HG03354 (cell line): ENCODE data around the gene SMIM44.
"Not testable (repeated sequence)": the region's sequence is repeated elsewhere in the genome, so short reads cannot be mapped to it uniquely, and the experiment has no call there.

ENCODE experiments used
- ATAC-seq: cut with Tn5 transposase; IDR thresholded peaks from one replicate; pipeline ENCODE4 v1.9.1; 2021; ENCODE audit warnings: mild to moderate bottlenecking; ENCODE audit not compliant: unreplicated experiment, poor library complexity, severe bottlenecking

The SMIM44 gene

DNA sequence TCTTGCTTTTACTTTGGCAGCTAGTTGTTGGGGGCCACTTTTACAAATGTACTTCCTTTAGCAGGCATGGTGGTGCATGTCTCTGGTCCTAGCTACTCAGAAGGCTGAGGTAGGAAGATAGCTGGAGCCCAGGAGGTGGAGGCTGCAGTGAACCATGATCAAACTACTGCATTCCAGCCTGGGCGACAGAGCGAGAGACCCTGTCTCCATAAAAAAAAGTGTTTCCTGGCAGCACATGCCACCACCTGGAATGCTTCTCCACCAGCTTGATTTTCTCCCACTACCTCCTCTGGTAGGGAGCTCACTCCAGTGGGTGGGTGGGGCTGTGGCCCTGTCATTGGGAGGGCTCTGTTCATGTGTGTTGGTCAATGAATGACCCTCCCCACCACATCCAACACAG is 35.4 kb upstream of the SMIM44 start:
- ATAC-seq = no peak

DNA sequence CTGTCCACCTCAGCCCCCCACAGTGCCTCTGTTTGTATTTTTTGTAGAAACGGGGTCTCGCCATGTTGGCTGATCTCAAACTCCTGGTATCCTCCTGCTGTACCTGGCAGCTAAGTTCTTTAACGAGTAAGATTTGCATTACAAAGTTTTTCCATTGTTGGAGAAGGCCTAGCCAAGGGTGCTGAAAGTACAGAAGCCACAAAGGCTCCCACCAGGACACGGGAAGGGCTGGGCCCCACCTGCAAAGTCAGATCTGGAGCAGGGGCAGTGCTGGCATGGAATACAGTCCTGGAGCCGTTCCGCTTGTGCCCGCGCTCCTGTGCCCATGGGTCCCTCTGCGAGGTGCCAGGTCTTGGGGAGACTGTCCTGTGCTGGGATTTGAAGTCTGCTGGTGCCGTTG is 35.0 kb upstream of the SMIM44 start:
- ATAC-seq = no peak

DNA sequence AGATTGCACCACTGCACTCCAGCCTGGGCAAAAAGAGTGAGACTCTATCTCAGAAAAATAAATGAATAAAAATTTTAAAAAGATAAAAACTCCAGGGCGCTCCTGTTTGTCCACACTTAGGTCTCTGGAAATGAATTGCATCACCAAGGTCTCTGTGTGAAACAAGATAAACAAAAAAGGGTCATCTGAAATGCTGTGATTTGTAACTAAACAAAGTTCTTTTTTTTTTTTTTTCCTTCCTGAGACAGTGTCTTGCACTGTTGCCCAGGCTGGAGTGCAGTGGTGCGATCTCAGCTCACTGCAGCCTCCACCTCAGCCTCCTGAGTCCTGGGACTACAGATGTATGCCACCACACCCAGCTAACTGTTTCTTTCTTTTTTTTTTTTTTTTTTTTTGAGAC is 34.4 kb upstream of the SMIM44 start:
- ATAC-seq = no peak

GRCh38 chr19:3516675-3517207 is 33.5 kb upstream of the SMIM44 start:
- peak; percentile 62 for ATAC-seq

- no peak for ATAC-seq
These were observed 32.7 kb upstream of the SMIM44 start for GRCh38 chr19:3515891-3516422.

DNA sequence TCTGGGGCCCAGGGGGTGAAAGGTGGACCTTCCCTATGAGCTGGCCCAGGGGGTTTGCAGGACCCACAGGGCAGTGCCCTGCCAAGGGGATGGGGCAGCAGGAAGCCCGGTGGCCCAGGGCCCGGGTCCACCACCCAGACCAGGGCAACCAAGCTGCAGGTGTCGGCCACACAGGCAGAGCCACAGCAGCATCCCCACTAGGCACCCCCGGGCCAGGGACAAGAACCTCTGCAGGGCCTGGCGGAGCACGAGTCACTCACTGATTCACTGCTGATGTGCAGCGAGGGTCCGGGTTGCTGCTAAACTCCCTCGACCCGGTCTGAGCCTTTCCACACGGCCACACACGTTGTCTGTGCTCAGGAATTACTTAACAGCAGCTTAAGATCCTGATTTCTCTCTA is 31.7 kb upstream of the SMIM44 start:
- no peak for ATAC-seq

DNA sequence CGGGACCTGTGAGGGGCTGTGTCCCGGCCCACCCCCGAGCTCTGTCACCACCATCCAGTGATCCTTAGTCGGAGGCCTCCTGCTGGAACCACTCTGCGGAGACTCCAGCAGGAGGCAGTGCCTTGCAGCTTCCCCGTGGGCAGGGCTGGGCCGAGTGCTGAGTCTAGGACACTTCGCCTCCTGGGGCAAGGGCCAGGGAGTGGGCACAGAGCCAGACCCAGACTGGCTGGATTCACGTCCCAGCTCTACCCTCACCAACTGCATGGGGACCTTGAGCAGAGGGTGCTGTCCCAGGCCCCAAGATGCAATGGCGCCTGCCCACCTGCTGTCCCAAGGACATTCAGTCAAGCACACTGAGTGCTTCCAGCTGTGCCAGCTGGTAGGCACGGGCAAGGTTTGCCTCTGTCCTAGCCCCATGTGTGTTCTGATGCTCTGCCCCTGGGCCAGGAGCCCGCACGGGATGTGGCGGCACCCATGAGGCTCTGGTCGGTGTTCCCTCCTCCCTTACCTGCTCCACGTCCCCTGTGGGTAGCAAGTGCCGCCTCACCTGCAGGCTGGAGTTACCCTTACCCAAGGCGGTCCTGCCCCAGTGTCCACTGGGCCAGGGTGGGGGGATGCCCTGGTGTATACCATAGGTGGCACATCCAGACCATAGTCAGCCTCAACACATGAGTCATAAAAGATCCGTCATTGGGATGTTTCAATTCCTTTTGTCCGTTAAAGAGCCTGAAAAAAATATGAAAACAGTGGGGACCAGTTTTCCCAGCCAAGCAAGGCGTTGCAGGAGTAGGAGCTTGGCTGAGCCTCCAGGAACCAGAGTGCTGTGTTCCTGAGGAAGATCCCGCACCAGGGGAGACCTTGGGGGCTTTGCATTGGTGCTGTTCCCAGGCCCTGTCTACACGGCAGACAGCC is 30.2 kb upstream of the SMIM44 start:
- ATAC-seq = no peak

GRCh38 chr19:3512562-3513228 is 29.5 kb upstream of the SMIM44 start:
- no peak for ATAC-seq

DNA sequence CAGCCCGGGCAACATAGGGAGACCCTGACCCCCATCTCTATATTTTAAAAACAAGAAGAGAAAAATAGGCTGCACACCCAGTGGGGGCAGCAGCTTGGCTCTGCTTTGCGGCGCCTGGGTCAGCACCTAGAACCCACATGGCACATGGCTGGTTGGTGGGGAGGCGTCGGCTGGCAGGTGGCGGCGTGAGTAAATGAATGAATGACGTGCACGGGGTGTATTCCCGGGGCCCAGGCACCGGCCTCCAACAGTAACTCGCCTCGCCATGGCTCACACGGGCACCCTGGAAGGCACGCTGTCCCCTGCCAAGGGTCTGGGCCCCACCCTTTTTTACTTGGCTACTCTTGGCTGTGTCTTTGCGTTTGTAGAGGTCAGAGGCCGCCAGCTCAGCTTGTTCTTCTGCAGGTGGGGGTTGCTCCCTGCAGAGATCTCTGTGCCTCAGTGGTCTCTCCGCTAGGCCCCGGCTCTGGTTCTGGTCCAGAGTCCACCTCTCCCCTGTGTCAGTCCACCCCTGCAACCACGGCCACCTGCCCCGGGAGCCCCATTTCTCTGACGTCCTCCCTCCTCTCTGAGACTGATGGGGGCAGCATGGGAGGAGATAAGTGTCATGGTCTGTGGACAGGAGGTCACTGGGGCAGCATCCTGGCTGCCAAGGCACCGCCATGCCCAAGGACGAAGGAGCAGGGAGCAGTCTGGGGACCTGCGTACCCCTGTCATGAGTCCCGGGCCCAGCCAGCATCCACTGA is 28.4 kb upstream of the SMIM44 start:
- no peak for ATAC-seq

DNA sequence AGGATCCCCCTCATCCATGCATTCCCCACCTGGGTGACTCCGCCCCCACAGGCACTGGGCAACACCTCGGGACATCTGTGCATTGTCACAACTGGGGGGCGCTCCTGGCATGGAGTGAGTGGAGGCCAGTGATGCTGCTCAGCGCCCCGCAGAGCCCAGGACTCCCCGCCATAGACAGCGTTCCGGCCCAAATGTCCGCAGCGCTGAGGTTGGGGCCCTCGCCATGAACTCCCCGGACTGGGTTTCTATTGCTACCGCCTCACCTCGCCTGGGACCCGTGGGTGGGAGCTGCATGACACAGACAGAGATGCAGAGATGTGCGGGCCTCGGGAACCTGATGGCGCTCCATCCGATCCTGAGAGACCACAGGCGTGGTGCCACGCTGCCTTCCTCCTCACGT is 27.5 kb upstream of the SMIM44 start:
- no peak for ATAC-seq

DNA sequence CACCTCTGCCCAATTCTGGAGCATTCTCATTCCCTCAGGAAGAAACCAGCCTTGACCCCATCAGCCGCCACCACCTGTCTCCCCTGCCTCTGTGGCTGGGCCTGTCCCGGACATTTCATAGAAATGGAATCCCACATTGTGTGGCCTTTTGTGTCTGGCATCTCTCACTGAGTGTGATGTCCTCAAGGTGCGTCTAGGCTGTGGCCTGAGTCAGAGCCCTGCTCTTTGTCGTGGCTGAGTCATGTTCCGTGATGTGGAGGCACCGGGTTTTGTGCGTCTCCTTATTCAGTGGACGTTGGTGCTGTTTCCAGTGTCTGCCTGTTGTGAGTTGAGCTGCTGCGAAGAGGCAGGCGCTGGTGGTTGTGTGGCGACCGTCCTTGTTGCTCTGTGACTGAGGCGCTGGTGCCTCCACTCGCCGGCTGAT is 26.3 kb upstream of the SMIM44 start:
- no peak for ATAC-seq

GRCh38 chr19:3508771-3509535 is 25.7 kb upstream of the SMIM44 start:
- ATAC-seq = no peak

- not testable (repeated sequence) for ATAC-seq
These were observed 24.9 kb upstream of the SMIM44 start for GRCh38 chr19:3508121-3508661.

- ATAC-seq = no peak
These were observed 24.3 kb upstream of the SMIM44 start for GRCh38 chr19:3507371-3508120.

DNA sequence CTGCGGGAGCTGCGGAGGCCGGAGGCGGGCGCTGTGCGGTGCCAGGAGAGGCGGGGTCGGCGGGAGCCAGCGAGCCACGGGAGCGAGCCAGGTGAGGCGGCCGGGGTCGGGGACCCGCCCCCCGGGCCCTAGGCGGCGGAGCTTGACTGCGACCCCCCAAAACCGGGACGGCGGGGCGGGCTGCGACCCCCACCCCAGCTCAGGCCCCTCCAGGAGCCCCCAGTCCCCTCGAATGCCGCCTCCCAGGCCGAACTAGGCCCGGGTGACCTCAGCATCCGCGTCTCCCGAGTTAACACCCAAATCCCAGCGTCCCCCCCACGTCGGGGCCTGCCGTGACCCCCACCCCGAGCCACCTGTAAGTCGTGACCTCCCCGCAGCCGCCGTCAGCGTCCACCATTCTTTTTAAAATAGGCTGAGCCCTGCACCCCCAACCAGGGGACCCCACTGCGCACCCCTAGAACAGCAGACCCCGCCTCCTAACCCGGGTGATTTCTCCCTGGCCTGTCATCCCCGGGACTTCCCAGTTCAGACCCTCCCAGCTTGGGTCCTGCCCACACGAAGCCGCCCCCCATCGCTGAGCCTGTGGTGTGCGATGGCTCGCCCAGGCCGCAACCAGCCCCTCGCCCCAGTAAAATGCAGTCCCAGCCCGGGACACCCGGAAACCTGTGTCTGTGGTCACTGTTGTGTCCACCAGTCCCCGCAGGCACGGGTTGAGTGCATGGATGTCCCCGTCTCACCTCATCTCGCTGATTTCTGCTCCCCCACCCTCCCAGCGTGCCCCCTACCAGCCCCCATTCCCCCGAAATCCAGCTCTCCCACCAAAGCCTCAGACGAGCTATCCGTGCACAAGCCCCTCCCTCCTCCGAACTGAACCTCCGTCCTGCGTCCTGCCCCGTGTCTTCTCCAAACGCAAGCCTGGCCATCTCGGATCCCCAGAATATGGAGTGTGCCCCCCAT is 23.4 kb upstream of the SMIM44 start:
- peak; percentile 12 for ATAC-seq

- peak; percentile 93 for ATAC-seq
These were observed 22.6 kb upstream of the SMIM44 start, which contains the start of gene FZR1 for GRCh38 chr19:3505598-3506383. Gene FZR1, plus strand, starts transcription at chr19:3506311. Its CDS starts 16,679 bp downstream, at chr19:3522990.
